Skin of body (tissue), 2 donors: ENCODE measurements around the gene DAB1. TPM values are rescaled to one million over a fixed set of nuclear protein-coding genes. Genes with fewer than 3 reads are reported as not detected.

ENCODE experiments used
- DNase-seq: peaks from one replicate; lab custom pipeline; 2025; lab: John Stamatoyannopoulos, UW
- total RNA-seq: library from RNA; depleted of rRNA; stranded (reverse); fragments of >200 nt; gene quantifications from one replicate; pipeline ENCODE4 v1.2.3, GENCODE V29; 2014

DAB1 gene
- total RNA-seq, 1 donor from 2014 or later = 1.4 TPM

- no peak for DNase-seq
These were observed 337.7 kb downstream of the DAB1 start for GRCh38 chr1:57086154-57086553.

GRCh38 chr1:57084701-57085100, 339.2 kb downstream of the DAB1 start:
- DNase-seq = no peak

- peak; percentile 2 for DNase-seq
These were observed 341.0 kb downstream of the DAB1 start for GRCh38 chr1:57082711-57083439.

GRCh38 chr1:57079454-57080157, 344.3 kb downstream of the DAB1 start:
- DNase-seq = no peak

- no peak for DNase-seq
These were observed 351.3 kb downstream of the DAB1 start for GRCh38 chr1:57072401-57073110.

- DNase-seq = no peak
These were observed 356.0 kb downstream of the DAB1 start for GRCh38 chr1:57067863-57068262.

- no peak for DNase-seq
These were observed 356.8 kb downstream of the DAB1 start for GRCh38 chr1:57066980-57067610.

GRCh38 chr1:57065442-57065841, 358.4 kb downstream of the DAB1 start:
- no peak for DNase-seq

- no peak for DNase-seq
These were observed 359.3 kb downstream of the DAB1 start for GRCh38 chr1:57064379-57065140.

GRCh38 chr1:57063406-57064125, 360.3 kb downstream of the DAB1 start:
- no peak for DNase-seq

- no peak for DNase-seq
These were observed 362.5 kb downstream of the DAB1 start for GRCh38 chr1:57061369-57061768.

GRCh38 chr1:57060451-57060850, 363.4 kb downstream of the DAB1 start:
- no peak for DNase-seq

GRCh38 chr1:57058652-57059501, 365.0 kb downstream of the DAB1 start:
- DNase-seq = no peak

- DNase-seq = no peak
These were observed 375.0 kb downstream of the DAB1 start for GRCh38 chr1:57048856-57049255.

GRCh38 chr1:57046462-57046861, 377.4 kb downstream of the DAB1 start:
- no peak for DNase-seq

- no peak for DNase-seq
These were observed 382.0 kb downstream of the DAB1 start for GRCh38 chr1:57041901-57042300.

- DNase-seq = peak; percentile 19
These were observed 383.0 kb downstream of the DAB1 start for GRCh38 chr1:57040811-57041210.

GRCh38 chr1:57036641-57037579, 386.9 kb downstream of the DAB1 start:
- no peak for DNase-seq
